Measurements from ENCODE around the gene WWOX. TPM values are rescaled to one million over a fixed set of nuclear protein-coding genes. Genes with fewer than 3 reads are reported as not detected.
A peak's percentile ranks its signal among the peaks of the same experiment; 100 is the strongest.

WWOX gene
- total RNA-seq, 1 donor from 2014 or later, result 28.2 TPM

DNA sequence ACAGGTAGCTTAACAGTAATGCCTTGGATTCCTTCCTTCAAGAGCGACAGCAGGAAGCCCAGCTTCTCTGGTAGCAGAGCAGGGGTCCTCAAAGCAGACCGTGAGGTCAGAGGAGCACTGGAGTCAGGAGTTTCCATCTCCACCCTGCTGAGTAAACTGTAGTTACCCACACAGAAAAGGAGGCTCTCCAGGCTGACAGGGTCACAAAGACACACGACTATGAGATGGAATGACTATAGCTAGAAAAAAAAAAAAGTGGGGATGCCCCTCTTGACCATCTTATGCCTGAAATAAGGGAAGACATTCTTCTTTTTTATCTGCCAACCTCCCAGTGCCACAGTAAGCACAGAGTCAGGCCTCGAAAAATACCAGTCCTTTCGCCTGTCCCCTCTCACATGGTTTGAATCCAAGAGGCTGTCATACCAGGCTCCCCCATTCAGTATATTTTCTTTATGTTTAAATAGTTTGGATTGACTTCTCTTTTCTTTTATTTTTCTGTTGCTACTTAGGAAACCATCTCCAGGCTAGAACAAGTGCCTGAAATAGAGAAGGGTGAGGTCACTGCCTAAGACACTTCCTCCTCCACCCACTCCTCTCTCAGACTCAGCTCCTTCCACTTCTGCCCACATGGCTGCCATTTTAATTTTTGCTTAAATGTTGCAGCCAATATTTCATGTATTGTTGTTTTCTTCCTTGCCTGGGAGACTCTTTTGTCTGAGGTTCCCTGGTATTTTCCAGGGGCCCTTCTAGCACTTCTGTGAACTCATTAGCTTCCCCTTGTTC is 793.7 kb downstream of the WWOX start:
- Mint-ChIP-seq H3K4me1 (ENCODE audit: unreplicated experiment) (peaks cover 14% of the 10 kb centered on the region), H3K4me3 (ENCODE audit: unreplicated experiment) (no peak overlapping the region), H3K27me3 (ENCODE audit: unreplicated experiment) (peaks cover 6% of the 10 kb centered on the region), H3K9me3 (ENCODE audit: unreplicated experiment) (no peaks in the 10 kb centered on the region), H3K36me3 (ENCODE audit: unreplicated experiment) (no peaks in the 10 kb centered on the region), H3K27ac (ENCODE audit: unreplicated experiment) (no peak overlapping the region)
- no peak for DNase-seq (ENCODE audit: extremely low spot score, unreplicated experiment)
- TF ChIP-seq, protein P1, sequence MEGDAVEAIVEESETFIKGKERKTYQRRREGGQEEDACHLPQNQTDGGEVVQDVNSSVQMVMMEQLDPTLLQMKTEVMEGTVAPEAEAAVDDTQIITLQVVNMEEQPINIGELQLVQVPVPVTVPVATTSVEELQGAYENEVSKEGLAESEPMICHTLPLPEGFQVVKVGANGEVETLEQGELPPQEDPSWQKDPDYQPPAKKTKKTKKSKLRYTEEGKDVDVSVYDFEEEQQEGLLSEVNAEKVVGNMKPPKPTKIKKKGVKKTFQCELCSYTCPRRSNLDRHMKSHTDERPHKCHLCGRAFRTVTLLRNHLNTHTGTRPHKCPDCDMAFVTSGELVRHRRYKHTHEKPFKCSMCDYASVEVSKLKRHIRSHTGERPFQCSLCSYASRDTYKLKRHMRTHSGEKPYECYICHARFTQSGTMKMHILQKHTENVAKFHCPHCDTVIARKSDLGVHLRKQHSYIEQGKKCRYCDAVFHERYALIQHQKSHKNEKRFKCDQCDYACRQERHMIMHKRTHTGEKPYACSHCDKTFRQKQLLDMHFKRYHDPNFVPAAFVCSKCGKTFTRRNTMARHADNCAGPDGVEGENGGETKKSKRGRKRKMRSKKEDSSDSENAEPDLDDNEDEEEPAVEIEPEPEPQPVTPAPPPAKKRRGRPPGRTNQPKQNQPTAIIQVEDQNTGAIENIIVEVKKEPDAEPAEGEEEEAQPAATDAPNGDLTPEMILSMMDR (IDR thresholded peaks at IDR 0.05), result no peak

DNA sequence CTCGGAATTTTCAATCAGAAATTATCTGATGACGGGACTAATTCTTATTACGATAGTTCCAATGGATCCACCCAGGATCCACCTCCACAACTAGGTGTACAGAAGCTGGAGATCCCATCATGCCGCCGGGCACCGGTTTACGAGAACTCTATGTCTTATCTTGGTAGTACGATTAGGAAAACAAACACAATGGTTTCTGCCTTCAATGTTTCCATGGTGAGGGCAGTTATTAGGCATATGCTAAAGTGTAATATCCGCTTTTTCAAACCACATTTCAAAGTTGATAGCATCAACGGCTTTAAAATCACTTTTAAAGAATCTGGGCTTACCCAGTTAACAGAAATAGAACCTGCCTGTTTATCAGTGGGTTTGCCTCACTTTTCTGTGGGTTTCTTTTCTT is 795.4 kb downstream of the WWOX start:
- TF ChIP-seq, protein P1 (IDR thresholded peaks at IDR 0.05), result no peak
- Mint-ChIP-seq H3K9me3 (ENCODE audit: unreplicated experiment) (no peaks in the 10 kb centered on the region), H3K27ac (ENCODE audit: unreplicated experiment) (no peak overlapping the region), H3K4me1 (ENCODE audit: unreplicated experiment) (peaks cover 14% of the 10 kb centered on the region), H3K36me3 (ENCODE audit: unreplicated experiment) (no peaks in the 10 kb centered on the region), H3K27me3 (ENCODE audit: unreplicated experiment) (no peaks in the 10 kb centered on the region), H3K4me3 (ENCODE audit: unreplicated experiment) (no peak overlapping the region)
- no peak for DNase-seq (ENCODE audit: extremely low spot score, unreplicated experiment)

DNA sequence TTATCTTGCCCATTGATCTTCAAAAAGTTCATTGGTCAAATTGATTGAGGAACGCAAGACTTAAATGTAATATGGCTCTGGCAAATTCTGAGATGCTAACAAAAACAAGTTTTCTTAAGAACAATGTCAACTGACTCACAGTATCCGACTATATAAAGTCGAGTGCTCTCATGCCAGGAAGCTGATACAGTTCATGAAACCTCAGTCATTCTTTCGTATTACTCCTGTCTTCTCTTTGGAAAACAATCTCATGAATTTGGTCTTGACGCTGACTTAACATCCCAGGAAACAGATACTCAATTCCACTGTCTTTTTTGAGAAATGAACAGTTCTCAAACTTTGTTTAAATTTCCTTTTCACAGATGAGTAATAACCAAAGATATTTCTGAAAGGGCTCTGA is 796.2 kb downstream of the WWOX start:
- Mint-ChIP-seq H3K27me3 (ENCODE audit: unreplicated experiment) (no peaks in the 10 kb centered on the region), H3K27ac (ENCODE audit: unreplicated experiment) (peak overlapping the region; percentile 59), H3K4me3 (ENCODE audit: unreplicated experiment) (no peak overlapping the region), H3K4me1 (ENCODE audit: unreplicated experiment) (peaks cover 14% of the 10 kb centered on the region), H3K36me3 (ENCODE audit: unreplicated experiment) (no peaks in the 10 kb centered on the region), H3K9me3 (ENCODE audit: unreplicated experiment) (no peaks in the 10 kb centered on the region)
- TF ChIP-seq, protein P1 (IDR thresholded peaks at IDR 0.05), result no peak
- DNase-seq (ENCODE audit: extremely low spot score, unreplicated experiment), result no peak

DNA sequence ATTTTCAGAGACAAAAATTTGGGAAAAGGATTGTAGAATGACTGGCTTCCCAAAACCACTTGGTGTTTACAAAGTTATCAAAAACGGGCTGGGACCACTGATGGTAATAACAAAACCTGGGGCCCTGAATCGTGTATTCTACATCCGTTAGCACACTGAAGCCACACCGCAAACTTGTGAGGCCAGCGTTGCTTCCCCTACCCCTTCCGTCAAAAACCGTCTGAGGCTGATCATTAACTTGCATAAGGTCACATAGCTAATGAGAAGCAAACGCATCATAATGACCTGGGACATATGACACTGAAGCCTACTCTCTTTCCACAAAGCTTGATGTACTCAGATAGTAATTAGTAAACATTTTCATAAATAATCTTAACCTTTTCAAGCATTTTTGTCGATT is 796.8 kb downstream of the WWOX start:
- H3K27ac Mint-ChIP-seq (ENCODE audit: unreplicated experiment), result peak overlapping the region; percentile 59
- H3K9me3 Mint-ChIP-seq (ENCODE audit: unreplicated experiment), result no peaks in the 10 kb centered on the region
- TF ChIP-seq, protein P1 (IDR thresholded peaks at IDR 0.05), result no peak
- no peak for DNase-seq (ENCODE audit: extremely low spot score, unreplicated experiment)
- no peak overlapping the region for H3K4me3 Mint-ChIP-seq (ENCODE audit: unreplicated experiment)
- no peaks in the 10 kb centered on the region for H3K27me3 Mint-ChIP-seq (ENCODE audit: unreplicated experiment)
- H3K36me3 Mint-ChIP-seq (ENCODE audit: unreplicated experiment), result no peaks in the 10 kb centered on the region
- H3K4me1 Mint-ChIP-seq (ENCODE audit: unreplicated experiment), result peaks cover 14% of the 10 kb centered on the region

DNA sequence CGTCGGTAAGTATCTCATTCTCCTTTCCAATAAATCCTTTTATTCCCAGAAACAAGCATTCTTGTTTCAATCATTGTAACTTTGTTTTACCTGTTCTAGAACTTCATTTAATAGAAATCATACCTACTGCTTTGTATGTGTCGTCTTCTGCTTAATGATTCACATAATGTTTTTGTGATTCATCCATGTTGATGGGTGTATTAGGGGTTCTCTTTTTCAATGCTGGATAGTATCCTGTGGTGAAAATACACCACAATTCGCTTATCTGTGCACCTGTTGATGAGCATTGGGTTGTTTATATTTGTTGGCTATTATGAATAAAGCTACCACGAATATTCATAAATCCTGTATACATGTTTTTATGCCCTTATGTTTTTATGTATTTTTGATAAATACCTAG is 797.8 kb downstream of the WWOX start:
- H3K36me3 Mint-ChIP-seq (ENCODE audit: unreplicated experiment), result no peaks in the 10 kb centered on the region
- H3K27me3 Mint-ChIP-seq (ENCODE audit: unreplicated experiment), result no peaks in the 10 kb centered on the region
- TF ChIP-seq, protein P1 (IDR thresholded peaks at IDR 0.05), result no peak
- no peak for DNase-seq (ENCODE audit: extremely low spot score, unreplicated experiment)
- H3K4me3 Mint-ChIP-seq (ENCODE audit: unreplicated experiment), result no peak overlapping the region
- H3K4me1 Mint-ChIP-seq (ENCODE audit: unreplicated experiment), result peaks cover 14% of the 10 kb centered on the region
- no peaks in the 10 kb centered on the region for H3K9me3 Mint-ChIP-seq (ENCODE audit: unreplicated experiment)
- H3K27ac Mint-ChIP-seq (ENCODE audit: unreplicated experiment), result no peak overlapping the region
